T-helper 2 cell (primary cell): ENCODE results near the gene AGXT.

Source experiments
- DNase-seq, 5 experiments: peaks; one replicate each; pipeline versions ENCODE4 v3.0.0 to v3.0.0-alpha.2; 2012 to 2022

Gene AGXT

DNA sequence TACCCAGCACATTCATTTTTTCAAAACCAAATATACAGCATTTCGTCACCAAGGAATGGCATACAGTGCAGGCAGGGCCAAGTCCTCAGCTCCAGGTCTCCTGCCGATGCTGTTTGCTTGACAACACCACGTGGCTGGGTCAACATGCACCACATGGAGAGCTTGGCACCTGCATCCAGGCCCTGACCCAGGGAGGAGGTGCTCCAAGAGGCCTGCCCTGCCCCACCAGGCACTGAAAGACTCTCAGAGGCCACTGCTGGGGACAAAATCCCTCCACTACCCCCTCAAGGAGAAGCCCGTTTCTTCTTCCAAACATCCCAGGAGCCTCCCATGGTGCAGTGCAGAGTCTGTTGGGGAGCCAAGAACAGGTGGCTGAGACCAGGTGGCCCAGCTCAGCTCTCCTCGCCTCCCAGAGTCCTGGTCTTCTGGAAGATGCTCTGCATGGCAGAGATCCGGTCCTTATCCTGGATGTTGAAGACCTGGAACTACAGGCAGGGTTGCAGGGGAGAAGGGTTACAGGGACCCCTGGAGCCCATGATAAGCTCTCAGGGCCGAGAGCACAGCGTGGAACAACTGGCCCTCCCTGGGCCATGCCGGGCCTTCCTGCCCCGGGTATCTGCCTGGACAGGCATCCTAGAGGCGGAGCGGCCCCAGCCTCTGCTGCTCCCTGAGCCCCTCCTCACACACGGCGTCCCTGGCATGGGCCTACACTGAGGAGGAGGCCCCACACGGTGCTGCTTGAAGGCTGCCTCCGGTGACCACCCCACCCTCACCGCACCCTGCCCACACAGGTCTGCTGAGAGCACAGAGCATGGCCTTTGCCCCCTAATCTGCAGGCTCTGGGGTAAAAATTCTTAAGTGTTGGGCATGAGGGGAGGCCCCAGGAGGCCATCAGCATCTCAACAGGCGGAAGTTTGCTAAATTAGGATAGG, 18.3 kb downstream of the AGXT start:
- DNase-seq: no peak

DNA sequence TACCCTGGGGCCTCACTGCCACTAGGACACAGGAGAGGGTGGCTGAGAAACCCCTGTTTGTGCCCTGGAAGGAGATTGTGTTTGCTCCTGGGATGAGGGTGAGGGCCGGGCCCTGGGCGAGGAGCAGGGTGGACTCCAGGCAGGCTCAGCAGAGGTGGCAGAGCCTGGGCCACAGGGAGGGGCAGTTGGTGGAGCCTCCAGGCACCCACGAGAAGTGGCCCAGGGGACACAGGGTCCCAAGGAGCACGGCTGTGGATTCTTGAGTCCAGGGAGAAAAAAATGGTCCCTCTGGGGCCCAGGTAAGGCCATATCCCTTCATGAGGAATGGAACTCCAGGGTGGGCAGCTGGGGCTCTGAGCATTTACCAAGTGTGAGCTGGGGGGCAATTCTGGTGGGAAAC, 19.0 kb downstream of the AGXT start:
- no peak for DNase-seq

DNA sequence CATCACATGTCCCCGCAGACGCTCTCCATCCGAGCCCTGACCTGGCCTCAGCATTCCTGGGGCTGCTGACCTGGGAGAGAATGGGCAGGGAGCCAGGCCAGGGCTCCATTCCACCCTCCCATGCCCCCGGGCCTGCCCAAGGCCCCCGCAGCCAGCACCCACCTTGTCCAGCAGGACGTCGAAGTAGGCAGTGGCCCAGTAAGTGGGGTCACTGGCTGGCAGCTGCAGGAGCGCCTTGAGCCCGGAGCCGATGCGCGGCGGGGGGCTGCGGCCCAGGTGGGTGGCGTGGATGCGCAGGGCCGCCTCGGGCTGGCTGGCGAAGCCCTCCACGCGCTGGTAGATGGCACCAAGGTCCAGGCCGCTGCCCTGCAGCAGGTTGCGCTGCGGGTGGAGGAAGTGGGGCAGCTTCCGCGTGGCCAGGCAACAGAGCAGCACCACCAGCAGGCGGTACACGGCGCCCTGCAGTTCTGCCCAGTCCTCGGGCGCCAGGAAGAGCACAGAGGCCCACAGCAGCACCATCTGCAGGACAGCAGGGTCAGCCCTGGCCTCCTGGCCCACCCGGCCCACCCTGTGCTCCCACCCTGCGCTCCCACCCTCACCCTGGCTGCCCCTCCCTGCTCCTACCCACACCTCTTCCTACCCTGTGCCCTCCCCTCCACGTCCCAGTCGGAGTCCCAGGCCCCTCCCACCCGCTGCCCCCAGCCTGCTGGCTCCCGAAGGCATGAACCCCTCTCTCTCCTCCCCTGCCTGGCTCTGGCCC, 19.7 kb downstream of the AGXT start:
- DNase-seq: no peak

DNA sequence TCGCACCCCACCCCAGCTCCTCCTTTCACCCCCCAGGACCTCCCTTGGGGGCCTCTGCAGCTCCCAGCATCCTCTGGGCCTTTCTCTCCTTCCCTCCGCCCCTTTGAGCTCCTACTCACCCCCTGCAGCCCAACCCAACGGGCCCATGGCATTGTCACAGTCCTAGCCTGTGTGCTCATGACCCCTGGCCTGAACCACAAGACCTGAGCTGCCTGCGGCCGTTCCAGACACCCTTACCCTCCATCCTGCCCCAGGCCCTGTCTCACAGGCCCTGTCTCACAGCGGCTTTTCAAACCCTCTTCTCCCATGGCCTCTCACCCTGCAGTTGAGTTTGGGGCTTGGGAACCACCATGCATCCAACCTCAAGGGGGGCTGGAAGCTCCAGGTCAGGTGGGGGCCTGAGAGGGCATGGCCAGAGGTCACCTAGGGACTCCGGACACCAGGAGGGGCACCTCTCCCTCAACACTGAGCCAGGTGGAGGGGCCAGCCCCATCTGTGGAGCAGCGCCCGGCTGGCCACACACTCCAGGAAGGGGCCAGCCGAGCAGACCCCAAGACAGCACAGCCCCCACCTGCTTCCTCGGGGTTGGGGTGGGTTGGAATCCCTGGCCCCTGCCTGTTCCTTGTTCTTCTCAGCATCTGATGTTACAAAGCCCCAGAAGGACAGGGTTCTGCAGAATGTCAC, 20.4 kb downstream of the AGXT start:
- no peak for DNase-seq

DNA sequence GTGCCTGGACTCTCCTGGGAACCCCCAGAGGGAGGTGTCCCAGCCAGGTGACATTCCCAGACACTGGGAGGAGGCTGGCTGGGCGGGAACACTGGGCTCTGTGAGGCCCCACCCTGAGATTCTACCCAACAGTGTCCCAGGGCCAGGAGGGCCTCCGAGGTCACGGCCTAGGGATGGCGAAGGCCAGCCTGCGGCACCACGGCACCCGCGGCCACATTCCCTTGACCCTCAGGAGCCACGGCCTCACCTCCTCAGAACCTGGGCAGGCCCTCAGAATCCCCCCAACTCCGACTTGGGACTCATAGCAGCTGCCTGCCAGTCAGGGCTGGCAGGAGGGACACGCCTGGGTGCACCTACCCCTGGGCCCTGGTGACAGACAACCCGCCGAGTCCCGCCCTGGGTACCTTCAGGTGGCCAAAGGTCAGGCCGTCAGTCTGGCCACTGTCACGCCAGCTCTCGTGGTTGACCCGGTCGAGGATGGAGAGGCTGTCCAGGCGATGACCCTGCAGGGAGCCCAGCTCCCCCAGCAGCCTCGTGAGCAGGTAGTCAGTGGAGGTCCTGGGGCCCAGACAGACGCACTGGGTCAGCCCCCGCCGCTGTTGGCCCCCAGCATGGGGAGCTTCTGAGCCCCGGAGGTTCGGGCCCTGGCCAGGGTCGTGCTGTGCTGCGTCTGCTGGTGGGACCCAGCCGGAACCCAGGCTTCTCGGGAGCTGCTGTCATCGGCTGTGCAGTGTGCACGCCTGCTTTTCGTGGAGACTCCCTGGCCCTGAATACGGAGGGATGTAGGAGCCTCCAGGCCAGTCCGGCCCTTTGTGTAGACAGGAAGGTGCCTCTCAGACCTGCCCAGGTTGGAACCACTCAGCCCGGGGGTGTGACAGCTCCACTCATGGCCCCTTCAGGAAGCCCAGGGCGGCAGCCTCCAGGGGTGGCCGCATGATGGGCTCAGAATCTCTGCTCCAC, 21.3 kb downstream of the AGXT start:
- DNase-seq: no peak

DNA sequence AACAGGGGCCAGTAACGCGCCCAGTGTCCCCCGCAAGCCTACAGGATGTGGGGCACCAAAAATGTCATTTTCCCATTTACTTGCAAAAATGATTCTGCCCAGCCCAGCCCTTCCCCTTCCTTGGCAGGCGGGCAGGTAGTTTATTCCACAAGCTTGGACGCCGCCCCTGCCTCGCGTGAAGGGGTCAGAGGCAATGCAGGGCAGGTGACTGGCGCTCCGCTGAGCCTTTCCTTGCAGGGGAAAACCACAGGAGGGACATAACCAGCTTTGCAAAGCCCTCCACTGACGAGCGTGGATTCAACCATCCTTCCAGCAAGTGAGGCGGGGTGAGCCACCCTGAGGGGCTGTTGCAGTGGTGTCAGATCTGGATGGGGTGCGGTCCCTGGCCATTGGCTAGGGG, 22.1 kb downstream of the AGXT start:
- no peak for DNase-seq

DNA sequence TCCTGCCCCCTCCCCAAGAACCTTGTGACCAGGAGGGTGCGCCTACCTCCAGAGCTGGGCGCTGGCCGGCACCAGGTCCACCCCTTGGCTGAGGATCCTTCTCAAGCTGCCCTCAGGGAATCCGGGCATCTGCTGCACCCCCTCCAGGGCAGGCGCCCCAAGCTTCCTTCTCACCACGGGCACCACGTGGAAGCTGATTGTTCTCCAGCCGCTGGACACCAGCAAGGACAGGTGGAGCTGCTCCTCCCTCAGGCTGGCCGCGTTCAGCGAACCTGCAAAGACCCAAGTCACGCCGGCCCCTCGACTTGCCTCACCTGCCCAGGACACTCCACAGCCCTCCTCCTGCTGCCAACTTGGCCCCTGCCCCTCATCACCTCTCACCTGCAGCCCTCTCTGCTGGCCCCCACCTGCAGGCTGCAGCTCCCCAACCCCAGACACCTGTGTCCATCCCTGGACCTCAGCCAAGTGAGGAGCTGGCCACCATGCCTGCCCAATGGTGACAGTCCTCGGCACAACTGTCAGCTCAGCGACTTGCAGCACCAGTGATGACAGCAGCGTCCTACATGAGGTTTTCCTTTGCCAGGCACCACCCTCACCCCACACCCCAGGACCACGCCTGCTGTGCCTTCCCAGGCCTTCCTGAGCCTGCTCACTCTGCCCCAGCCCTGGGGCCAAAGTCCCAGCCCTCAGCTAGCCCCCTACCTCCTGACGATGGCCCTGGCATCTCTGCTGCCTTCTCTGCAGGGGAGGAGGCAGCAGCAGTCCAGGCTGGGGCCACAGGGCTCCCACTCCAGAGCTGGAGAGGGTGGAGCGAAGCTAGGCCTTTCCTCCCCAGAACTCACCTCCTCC, 23.1 kb downstream of the AGXT start:
- DNase-seq: no peak

DNA sequence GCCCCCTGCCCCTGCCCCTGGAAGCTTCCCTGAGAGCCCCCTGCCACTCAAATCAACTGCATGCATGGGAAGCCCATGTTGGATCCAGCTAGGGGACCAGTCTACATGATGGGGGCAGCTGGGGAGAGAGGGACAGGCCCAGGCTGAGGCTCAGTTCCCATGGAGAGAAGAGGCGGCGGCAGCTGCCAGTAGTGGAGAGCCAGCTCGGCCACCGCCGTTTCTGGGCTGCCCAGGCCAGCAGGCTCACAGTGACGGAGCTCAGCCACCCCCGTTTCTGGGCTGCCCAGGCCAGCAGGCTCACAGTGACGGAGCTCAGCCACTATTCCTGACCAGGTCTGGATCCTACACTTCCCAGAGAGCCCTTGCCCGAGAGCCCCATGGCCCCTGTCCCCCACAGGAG, 23.7 kb downstream of the AGXT start:
- DNase-seq: no peak

DNA sequence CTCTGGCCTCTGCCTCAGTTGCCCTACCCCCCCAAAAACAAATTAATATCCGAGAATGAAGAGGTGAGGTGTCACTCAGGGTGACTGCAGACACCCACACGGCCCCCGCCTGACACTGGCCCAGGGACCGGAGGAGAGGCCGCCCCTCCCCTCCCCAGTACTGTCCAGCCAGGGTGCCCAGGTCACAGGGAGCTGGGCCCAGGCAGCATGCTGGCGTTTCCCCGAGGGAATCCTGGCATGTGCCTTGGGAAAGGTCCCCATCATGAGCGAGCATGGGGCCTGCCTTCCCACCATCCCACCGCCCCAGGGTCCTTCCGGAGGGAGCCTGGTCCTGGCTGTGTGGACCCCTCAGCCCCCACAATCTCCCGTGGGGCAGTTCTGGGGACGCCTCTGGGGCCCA, 24.3 kb downstream of the AGXT start:
- DNase-seq: no peak

DNA sequence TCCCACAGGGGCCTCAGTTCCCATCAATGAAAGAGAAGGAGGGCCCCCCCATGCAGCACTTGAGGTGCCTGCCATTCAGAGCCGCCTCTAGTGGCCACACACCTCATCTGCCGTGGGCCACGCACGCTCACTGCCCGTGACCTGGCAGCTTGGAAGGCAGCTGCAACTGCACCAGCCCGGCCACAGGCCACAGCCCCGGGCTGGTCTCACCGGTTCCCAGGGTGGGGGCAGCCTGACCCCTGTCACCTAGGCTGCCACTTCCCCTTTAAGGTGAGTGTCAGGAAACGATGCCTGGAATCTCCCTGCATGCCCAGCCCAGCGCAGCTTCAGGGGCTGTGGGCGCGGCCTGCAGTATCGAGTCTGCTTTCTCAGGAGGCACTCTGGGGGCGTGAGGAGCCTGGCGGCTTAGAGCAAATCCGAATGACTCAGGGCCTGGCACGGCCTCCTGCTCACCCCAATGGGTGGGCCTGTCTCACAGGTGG, 24.8 kb downstream of the AGXT start:
- no peak for DNase-seq

DNA sequence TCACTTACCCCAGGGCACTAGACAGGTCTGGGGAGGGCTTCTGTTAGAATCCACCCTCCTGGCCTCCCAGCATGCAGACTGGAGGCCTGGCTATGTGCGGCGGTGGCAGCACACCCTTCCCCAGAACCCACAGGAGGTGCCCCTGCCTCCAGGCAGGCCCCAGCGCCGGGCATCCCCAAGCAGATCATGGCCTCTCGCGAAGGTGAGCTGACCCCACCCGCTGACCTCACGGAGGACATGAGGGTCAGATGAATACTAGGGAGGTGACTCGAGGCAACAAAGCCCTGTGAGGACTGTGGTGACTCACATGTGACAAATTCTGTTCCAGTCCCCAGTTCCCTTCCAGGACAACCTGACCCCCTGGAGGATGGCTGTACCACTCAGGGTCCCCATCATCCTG, 25.4 kb downstream of the AGXT start:
- DNase-seq: no peak

DNA sequence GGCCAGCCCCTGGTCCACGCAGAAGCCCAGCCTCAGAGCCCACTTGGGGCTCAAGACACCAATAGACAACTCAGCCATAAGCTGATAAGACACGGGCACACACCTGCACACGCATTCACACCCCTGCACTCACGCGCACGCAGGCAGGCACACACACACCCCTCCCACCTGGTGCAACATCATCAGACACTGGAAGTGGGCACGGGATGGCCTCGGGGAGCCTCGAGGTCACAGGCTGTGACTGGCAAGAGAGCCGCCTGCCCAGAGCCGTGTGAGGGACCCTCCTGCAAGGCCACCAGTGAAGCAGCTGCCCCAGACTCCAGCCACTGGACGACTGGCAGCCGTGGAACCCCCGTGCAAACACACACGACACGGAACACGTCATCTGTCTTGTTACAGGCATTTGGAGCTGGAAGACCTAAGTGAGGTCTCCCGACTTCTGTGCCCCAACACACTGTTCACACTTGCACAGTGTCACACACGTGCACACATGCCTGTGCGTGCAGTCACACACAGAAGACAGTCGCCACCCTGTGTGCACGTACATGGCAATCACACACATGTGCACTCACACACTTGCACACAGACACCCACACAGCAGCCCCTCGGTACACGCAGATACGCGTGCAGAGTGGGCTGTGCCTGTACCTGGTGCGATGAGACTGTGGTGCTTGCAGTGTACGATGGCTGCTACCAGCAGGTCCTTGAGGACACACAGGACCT, 26.4 kb downstream of the AGXT start:
- no peak for DNase-seq

DNA sequence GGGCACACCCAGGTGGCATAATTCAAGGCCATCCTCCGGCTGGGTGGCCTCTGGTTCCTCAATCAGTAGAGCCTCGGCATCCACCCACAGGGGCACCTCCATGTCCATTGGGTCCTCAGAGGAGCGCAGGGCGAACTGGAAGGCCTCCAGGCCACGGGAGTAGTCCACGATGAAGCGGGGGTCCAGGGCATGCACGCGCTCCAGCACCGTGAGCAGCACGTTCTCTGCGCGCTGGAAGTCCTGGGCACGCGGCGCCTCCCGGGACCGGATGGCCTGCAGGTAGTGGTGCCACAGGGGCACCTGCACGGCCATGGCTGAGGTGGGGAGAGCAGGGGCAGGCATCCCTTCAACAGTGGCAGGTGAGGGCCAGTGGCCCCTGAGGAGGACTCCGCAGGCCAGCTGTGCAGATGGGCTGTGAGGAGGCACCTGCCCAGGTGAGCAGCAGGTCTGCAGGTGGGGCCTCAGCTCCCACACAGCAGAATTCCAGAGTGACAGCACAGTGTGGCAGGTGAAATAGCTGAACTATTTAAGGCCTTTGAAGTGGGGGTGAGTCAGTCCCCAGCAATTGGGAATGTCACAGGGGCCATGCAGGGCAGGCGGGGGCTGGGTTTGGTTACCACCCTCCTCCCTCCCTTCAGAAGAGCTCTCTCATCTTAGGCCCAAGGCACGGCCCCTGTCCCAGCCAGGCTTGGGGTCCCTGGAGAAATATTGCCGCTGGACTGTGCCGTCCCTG, 27.2 kb downstream of the AGXT start, which contains the start of gene MAB21L4:
Gene MAB21L4, minus strand, starts transcription at position 501 of the 733 bp plus-strand sequence. Its CDS starts 159 bp downstream, at position 342.
- DNase-seq: no peak

DNA sequence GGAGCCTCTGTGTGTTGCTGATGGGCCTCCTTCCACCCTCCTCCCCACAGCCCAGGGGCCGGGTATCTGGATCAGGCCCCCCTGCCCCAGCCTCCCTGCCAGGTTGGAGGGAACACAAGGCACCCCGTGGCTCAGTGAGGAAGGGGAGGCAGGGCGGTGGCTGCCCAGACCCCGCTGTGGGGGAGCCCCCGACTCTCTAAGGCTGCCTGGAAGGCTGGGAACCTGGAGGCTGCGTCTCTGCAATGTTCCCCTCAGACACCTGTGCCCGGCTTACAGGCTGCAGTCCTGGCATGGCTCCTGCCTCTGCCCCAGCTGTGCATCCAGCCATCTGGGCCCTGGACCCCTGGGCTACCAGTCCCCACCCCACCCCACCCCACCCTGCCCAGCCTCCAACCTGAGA, 27.8 kb downstream of the AGXT start:
- DNase-seq: no peak

DNA sequence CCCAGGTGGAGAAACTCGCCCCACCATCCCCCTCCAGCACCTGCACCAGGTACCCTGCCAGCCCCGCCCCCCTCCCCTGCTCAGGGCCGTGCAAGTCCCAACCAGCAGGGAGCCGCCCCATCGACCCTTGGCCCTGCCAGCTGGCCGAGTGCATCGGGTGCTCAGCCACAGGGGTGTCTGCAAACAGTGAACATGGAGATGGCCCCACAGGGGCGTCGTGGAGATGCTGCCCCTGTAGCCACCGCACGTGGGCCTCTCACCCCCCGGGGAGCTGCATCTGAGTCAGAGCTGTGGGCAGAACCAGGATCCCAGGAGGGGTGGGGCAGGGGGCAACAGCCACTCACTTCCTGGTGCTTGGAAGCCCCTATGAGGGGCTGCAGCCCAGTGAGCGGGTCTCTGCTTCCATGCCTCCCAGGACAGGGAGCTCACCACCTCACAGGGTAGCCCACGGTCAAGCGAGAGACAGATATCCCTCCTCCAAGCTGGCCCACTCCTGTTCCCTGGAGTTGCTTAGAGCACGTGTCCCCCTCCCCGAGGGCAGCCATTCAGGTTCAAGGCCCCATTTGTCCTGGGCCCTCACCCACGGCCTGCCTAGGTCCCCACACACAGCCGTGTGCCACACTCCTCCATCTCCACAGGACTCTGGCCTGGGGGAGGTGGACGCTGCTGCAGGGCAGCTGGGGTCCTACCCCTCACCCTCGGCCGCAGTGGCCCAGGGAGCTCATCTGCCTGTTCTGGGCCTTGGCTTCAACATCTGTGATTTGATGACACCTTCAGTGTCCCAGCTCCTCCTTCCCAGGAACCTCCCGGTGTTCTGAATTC, 28.5 kb downstream of the AGXT start:
- DNase-seq: no peak

DNA sequence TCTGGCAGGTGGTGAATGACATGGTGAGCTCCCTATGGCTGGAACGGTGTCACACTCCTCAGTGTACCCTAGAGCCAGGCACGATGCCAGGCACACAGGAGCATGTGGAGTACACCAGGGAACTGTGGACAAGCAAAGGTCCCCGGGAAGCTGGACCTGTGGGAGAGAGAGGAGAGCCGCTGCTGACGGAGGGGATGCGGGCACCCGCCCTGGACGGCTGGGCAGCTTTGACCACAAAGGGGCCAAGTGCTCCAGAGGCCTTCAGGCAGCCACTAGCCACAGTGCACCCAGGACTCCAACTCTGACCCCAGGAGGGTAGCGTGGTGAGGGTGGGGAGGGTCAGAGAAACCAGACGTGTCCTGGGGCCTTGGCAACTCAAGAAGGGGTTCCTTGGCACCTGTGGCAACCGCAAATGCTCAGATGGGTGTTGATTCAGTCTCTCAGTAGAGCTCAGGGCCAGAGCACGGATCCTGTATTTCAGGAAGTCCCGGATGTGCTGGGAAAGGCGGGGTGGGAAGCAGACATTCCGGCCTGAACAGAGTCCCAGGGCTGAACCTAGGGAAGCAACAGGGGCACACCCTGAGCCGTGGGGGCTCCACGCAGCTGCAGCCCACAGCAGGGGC, 29.6 kb downstream of the AGXT start:
- no peak for DNase-seq

DNA sequence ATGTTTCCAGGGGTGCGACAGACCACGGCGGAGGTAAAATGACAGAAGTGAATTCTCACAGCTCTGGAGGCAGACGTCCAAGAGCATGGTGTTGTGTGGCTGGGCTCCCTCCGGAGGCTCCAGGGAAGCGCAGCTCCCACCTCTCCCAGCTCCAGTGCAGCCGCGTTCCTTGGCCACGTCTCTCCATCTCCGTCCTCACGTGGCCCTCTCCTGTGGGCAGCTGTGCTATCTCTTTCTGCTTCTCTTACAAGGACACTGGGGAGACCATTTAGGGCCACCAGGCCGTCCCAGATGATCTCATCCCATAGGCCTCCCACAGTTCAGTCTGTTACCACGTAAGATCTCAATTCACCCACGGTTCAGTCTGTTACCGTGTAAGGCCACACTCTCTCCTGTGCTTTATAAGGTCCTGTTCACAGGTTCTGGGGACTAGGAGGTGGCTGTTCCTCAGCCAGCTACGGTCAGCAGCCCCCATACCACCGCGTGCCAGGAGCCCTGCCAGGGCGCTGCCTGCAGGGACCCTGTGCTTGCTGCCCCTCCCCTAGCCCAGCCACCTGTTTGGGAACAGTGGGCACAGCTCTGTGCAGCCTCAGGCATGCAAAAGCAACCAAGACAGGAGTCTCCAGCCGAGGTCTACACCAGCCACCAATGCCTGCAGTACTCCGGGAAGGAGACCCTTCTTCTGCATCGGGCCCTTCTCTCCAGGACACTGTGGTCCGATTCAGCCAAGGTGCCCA, 30.3 kb downstream of the AGXT start:
- DNase-seq: no peak
